NCI-H1417 (cell line): ENCODE results near the gene ESR1.

ENCODE experiments used
- DNase-seq, 3 experiments: peaks; one replicate each; lab custom pipeline; 2025; lab: John Stamatoyannopoulos, UW

Gene ESR1

DNA sequence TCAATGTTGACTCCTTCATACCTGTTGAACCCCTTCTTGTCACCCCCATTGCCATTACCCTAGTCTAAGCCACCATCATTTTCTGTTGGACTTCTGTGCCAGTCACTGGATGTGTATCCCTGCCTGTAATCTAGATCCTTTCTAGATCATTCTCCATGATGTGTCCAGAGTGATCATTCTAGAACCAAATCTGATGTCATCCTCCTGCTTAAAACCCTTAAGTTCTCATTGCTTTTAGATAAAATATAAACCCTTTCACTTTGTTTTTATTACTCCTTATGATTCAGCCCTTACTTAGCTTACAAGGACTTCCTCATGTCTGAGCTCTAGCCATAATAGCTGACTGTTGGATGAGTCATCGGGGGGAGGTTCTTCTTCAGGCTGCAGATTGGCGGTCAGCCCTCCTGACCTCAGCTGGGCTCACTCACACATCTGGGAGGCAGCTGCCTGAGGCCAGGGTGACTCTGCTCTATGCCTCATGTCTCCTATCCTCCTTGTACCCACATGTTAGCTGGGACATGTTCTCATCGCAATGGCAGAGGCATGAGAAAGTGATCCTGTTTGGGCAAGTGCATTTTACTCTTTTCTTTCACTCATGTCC is 287.6 kb downstream of the ESR1 start:
- DNase-seq, result no peak

DNA sequence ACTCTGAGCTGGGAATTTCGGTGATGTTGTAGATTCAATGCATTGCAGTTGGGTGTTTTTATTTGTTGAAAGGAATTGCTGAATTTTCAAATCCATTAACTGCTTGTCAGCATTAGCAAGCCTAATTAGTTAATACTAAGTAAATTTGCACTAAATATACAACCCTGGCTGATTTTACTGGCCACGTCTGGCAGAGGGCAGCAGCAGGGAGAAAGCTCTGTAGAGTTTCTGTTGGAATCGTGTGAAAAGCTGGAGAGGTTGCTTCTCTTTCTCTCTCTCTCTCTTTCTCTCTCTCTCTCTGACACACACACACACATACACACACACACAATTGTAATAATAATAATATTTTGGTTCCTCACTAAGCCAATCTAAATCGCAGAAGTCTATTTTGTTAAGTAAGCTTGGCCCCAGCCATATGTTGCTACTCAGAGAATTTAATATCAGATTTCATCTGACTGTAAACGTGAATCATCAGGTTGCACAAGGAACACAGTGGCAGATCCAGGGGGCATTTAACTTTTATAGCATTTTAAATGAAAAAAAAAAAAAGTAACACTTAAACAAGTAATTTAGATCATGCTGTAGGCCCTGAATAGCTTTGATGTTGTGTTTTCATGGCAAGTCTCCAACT is 289.5 kb downstream of the ESR1 start:
- no peak for DNase-seq

DNA sequence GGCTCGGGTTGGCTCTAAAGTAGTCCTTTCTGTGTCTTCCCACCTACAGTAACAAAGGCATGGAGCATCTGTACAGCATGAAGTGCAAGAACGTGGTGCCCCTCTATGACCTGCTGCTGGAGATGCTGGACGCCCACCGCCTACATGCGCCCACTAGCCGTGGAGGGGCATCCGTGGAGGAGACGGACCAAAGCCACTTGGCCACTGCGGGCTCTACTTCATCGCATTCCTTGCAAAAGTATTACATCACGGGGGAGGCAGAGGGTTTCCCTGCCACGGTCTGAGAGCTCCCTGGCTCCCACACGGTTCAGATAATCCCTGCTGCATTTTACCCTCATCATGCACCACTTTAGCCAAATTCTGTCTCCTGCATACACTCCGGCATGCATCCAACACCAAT is 291.2 kb downstream of the ESR1 start:
- no peak for DNase-seq

DNA sequence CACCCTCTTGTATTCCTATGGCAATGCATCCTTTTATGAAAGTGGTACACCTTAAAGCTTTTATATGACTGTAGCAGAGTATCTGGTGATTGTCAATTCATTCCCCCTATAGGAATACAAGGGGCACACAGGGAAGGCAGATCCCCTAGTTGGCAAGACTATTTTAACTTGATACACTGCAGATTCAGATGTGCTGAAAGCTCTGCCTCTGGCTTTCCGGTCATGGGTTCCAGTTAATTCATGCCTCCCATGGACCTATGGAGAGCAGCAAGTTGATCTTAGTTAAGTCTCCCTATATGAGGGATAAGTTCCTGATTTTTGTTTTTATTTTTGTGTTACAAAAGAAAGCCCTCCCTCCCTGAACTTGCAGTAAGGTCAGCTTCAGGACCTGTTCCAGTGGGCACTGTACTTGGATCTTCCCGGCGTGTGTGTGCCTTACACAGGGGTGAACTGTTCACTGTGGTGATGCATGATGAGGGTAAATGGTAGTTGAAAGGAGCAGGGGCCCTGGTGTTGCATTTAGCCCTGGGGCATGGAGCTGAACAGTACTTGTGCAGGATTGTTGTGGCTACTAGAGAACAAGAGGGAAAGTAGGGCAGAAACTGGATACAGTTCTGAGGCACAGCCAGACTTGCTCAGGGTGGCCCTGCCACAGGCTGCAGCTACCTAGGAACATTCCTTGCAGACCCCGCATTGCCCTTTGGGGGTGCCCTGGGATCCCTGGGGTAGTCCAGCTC is 292.1 kb downstream of the ESR1 start:
- peak in 1 of 3 experiments; percentile 40 for DNase-seq

DNA sequence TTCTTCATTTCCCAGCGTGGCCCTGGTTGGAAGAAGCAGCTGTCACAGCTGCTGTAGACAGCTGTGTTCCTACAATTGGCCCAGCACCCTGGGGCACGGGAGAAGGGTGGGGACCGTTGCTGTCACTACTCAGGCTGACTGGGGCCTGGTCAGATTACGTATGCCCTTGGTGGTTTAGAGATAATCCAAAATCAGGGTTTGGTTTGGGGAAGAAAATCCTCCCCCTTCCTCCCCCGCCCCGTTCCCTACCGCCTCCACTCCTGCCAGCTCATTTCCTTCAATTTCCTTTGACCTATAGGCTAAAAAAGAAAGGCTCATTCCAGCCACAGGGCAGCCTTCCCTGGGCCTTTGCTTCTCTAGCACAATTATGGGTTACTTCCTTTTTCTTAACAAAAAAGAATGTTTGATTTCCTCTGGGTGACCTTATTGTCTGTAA is 292.7 kb downstream of the ESR1 start:
- peak in 1 of 3 experiments; percentile 50 for DNase-seq

DNA sequence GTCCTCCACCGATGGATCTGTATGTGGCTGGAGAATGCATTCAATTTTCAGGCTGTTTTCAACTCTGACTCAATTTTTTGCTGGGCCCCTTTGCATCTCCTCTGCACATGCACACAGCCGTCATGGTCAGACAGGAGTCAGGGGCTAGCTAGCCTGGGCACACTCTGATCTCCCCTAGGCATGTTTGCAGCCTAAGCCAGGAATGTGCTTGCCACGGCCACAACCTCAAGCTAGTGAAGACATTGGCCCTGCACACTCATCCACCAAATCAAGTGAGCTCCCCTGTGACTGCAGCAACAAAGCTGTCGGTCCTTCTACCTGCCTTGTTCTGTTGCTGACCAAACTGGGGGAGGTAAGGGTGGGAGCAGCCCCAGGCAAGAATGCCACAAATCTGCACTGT is 300.5 kb downstream of the ESR1 start:
- DNase-seq, result no peak

DNA sequence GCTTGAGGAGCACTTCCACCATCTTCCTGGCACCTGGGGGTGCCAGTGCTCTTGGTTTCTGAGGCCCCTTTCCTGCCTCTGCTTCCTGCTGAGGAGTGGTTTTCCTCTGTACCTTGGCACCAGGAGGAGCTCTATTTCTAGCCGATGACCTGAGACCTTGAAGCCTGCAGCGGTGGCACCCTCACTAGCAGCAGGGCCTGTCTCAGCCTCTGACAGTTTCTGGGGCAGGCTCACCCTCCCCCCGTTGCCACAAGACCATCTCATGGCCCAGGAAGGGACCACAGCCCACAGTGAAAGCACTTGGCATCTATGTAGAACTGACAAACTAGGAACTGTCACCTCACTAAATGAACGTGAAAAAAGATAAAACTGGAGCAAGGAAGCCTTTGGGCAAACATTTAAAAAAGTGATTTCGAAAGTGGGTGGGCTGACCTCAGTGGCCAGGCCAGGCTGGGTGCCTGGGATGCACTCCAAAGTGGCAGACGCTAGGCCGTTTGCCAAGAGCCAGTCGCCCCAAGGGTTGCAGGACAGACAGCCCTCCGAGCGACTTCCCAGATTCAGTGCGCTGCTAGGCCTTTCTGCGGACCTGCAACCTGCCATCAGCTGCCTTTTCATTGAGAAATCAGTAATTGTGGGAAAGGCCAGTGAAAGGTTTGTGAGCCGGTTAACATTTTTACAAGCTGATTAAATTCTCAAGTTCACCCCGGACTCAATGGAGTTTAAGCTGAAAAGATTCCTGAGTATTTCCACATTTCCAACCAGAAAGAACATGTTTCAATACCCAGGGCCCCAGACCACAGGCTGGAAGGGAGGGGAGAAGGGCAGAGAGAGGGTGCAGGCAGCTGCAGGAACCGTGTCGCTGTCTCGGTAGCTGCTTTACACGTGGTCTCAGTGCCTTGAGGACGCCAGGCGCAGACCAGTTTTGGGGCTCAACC is 303.7 kb downstream of the ESR1 start:
- DNase-seq, result no peak

DNA sequence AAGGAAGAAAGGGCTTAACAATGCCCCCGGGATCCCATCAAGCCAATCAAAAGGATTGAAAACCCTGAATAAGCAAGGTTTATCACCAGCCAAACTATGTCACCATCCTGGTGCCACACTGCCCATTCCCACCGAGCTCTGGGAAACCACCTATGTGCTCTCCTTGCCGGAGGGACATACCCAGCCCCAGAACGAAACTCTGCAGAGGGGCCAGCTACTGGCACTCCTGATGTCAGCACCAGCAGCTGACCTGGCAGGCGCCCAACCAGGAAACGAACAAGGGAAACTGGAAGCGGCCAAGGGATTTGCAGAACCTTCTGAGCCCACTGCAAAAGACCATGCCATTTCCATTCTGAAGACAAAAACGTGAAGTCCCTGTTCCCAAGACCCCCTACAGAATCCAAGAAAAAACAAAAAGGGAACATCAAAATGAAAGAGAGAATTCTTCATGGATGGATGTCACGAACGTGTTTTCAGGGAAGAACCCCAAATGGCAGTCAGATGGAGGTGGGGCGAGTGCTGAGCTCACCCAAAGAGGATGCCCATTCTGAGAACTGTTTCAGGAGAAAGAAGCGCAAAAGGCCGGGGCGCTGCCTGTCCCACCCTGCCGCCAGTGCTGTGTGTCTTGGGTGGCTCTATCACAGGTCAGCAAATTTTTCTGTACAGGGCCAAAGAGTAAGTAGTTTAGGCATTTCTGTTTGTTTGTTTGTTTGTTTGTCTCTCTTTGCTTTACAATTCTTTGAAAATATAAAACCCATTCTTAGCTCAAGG is 305.2 kb downstream of the ESR1 start:
- no peak for DNase-seq

DNA sequence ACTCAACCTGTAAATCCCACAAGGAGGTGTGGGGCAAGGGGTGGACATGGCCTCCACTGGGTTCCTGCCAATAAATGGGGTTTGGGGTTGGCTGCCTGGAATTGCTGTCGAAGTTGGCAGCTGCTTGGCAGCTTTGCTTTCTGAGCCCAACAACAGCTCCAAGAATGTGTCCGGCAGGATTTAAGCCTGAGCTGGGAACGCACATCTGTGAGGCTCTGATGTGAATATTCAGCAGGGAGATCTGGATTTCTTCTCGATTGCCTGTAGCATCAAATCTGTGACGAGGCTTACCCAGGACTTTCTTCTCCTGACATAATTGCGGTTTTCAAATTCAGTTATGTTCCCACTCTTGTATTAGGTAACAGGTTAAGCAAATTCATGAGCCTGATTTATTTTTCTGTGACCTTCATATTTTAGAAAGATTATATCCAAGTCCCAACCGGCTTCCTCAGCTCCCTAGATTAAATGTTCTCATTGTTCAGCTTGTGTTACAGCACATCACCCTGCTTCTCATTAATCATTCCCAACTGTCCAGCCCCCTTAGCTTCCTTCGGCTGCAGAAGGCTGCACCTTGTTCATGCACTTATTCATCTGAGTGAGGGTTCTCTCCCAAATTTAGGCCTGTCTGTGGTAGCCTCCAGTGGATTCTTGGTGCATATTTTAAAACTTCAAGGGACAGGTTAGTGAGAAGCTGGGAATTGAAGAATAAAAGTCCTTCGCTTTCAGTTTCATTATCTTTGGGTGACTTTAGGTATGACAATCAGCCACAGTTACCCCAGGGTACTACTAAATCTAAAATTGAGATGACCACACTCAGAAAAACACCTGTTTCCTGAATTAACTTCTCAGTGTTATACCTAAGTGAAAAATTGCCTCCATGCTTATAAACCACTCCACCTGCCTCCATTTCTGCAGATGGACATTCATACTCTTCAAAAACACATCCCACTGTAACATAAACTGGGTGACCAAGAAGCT is 310.0 kb downstream of the ESR1 start:
- DNase-seq, result no peak

DNA sequence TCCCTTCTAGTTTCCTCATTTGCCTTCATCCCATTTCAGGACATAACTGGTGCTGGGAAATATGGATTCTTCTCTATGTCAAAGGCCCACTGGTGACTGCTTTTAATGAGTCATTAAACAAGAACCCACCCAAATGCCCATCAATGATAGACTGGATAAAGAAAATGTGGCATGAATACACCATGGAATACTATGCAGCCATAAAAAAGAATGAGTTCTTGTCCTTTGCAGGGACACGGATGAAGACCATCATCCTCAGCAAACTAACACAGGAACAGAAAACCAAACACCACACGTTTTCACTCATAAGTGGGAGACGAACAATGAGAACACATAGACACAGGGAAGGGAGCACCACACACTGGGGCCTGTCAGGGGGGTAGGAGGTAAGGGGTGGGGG is 310.7 kb downstream of the ESR1 start:
- no peak for DNase-seq

DNA sequence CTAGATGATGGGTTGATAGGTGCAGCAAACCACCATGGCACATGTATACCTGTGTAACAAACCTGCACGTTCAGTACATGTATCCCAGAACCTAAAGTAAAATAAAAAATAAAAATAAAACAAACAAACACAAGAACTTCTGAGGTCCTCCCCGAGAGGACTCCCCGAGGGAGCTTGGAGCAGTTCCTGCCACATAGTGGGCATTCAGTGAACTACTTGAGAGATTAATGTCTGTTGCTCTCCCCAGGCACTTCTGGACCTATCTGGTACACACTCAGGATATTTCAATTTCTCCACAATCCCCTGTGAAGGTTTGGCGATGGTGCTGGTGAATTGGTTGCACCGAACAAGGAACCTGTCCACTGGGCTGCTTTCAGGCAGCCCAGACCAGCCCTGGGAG is 311.2 kb downstream of the ESR1 start:
- no peak for DNase-seq

DNA sequence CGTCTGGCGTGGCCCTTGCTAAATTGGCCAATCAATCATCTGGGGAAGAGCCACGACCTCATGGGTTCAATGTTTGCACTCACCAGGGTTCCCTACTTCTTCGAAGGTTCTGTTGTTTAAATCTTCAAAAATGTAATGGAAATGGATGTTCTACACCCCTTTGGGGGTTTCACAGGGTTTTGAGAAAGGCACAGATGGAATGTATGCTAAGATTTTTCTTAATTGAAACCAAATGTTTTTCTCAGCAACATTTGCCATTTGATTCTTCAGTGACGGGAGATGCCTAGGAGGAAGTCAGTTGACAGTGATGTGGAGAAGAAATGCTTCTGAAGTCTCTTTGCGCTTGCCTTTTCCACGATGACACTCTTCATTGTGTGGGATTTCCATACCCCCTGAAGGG is 312.3 kb downstream of the ESR1 start:
- no peak for DNase-seq

DNA sequence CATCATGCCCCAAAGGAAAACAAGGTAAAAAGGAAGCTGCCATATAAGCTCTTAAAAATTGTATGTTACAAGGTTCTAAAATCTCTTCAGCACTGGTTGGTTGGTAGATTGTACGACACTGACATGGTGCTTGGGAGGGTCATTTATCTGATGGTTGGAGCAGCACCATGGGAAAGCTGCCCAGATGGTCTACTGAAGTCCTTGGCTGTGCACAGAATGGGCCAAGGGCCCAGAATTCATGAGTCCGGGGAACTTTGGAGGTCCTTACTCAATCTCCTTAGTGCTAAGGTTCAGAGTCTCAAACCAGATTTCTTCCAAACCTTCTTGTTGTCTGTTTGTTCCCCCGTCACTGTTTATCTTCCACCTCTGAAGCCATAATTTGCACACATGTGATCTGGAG is 314.4 kb downstream of the ESR1 start:
- no peak for DNase-seq

DNA sequence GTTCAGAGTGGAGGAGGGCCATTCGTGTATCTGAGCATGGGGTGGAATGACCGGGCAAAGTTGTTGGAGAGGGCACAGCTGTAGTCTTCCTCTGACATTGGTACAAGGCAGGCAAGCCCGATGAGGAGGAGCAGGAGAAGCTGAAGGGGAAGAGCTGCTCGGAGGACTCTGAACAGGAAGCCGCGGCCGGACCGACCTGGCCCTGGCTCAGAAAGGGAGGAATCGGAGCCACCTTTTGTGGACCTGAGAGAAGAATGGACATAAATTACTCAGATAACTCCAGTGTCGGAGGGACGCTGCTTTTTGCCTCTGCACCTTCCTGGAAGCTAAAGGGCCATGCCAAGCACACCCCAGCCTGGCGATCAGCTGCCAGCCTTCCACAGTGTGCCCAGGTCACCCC is 315.0 kb downstream of the ESR1 start:
- no peak for DNase-seq

DNA sequence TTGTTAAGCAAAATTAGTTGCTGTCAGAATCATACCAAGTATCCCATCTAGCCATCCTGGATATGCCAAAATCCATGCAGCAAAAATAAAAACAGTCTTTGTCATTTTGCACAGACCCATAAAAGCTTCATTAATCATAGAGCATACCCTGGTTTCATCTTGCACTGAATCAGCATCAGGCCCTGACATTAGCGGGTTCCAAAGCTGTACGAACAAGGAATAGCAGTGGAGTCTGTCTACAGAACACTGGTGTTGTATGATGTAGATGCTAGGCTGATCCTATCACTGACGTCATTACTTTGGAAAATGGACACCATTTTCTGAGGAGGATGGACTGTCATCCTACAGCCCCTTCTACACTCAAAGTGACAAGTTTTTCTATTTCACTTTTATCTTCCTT is 315.6 kb downstream of the ESR1 start:
- no peak for DNase-seq

DNA sequence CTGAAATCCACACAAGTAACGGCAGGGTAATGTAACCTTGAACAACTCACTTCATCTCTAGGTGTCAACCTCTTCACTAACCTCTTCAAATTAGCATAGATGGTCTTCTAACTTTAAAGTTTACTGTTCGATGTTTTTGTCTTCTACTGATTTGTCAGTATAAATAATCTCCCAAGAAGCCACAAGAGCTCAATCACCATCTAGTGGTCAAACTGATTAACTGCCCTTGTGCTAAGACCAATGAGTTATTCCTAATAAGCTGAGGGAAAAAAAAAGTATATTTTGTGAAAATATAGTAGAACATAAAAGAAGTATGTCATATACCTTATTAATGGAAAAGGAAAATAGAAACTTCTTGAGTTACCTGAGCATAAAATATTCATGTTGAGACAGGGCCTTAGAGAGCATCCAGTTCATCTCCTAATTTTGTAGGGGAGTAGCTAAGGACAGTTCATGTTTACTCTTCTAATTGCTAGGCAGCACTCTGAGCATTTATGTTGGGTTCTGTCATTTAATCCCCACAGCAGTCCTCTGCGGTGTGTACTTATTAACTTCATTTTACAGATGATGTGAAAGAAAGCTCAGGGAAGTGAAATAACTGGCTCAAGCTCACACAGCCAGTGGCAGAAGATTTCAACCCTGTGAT is 317.1 kb downstream of the ESR1 start:
- DNase-seq, result peak in 2 of 3 experiments; percentile 55 to 86

DNA sequence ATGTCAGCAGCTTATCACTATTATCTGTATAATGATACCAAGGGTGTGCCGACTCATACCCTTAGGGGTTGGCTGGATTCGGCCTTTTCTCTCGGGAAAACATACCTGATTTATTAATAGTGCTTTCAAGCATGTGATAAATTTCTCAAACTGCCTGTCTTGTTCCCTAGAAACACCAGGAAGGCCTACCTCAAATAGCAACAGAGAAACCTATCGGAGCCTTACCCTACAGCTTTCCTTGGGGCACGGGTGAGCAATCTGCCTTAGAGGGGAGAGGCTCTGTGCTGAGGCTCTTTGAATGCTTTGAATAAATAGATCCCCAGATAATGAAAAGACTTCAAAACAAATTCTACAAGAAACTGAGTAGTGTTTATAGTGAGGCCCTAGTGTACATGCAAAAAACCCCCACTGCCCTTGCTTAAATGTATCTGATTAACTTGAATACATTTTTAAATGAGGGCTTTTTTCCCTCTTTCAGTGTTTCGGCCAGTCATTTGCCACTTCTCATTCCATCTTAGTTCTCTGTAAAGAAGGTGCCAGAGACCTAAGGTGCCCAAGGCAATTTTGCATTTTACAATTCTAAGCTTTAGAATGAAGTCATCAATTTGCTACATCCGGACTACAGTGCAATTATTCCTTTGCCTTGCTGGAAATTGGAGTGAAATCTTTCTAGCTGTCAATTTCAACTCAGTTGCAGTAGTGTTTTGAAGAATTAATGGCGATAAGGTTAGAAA is 320.1 kb downstream of the ESR1 start:
- peak in 1 of 3 experiments; percentile 30 for DNase-seq

DNA sequence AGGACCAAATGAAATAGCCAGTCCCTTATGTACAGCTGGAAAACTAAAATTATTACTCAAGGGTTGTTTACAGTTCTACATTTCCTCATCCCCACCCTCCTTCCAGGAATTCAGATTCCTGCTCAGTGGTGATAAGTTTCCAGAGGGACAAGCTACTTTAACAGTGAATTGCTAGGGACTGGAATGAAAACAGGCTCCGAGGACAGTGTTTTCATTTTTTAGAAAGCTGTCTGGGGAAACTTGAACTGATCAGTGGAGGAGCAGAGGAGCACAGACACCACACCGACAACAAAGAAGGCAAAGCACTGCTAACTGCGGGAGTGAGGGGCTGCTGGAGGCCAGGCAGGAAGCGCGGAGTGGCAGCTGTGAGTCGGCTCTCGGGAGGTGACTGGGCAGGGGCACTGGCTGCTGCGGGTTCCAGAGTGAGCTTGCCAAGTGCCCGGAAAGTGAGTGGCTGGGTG is 322.2 kb downstream of the ESR1 start:
- DNase-seq, result no peak

DNA sequence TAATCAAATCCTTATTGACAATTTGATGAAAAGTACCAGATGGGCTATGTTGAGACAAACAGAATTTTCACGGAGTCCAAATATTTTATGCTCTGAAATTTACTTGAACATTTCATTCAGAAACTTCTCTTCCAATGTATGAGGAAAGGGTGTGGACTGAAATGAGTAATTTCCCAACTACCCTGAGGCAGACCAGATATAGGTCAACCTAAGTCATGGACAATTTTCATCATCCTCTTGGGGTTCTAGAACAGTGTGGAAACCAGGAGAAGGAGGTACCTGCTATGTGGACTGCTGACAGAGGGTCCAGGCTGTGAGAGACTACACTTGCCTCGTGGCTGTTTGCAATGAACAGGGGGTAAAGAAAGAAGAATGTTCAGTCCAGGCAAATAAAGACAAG is 323.0 kb downstream of the ESR1 start:
- no peak for DNase-seq
